DMS 273 (cell line): ENCODE measurements around the gene STX1A.
"Not testable (repeated sequence)": the region's sequence is repeated elsewhere in the genome, so short reads cannot be mapped to it uniquely, and the experiment has no call there.

ENCODE experiments used
- DNase-seq: peaks from one replicate; lab custom pipeline; 2025; ENCODE audit not compliant: unreplicated experiment; lab: John Stamatoyannopoulos, UW

The STX1A gene

GRCh38 chr7:73683788-73684693, 35.4 kb downstream of the STX1A start:
- peak; percentile 69 for DNase-seq

GRCh38 chr7:73683056-73683787, 36.2 kb downstream of the STX1A start, which contains the start of the genes BUD23 and DNAJC30:
Gene BUD23 (plus strand): TSS chr7:73683597. CDS start chr7:73683626, 29 bp downstream.
Gene DNAJC30 (minus strand): TSS chr7:73683453. CDS start chr7:73683423, 30 bp downstream.
- peak; percentile 99 for DNase-seq

GRCh38 chr7:73682745-73683055, 36.8 kb downstream of the STX1A start:
- DNase-seq: peak; percentile 68

- no peak for DNase-seq
Measured at GRCh38 chr7:73681031-73681430, 38.4 kb downstream of the STX1A start.

GRCh38 chr7:73680501-73680900, 39.0 kb downstream of the STX1A start:
- DNase-seq: no peak

GRCh38 chr7:73679709-73680108, 39.8 kb downstream of the STX1A start:
- DNase-seq: no peak

GRCh38 chr7:73678862-73679261, 40.6 kb downstream of the STX1A start:
- DNase-seq: no peak

- DNase-seq: not testable (repeated sequence)
Measured at GRCh38 chr7:73676062-73676461, 43.4 kb downstream of the STX1A start.

- DNase-seq: no peak
Measured at GRCh38 chr7:73674468-73675124, 44.9 kb downstream of the STX1A start.

- no peak for DNase-seq
Measured at GRCh38 chr7:73671857-73672445, 47.5 kb downstream of the STX1A start.

GRCh38 chr7:73671322-73671661, 48.2 kb downstream of the STX1A start:
- DNase-seq: no peak

GRCh38 chr7:73669858-73670385, 49.5 kb downstream of the STX1A start:
- DNase-seq: no peak

- no peak for DNase-seq
Measured at GRCh38 chr7:73669288-73669701, 50.2 kb downstream of the STX1A start.

- DNase-seq: no peak
Measured at GRCh38 chr7:73668886-73669230, 50.6 kb downstream of the STX1A start.

- peak; percentile 90 for DNase-seq
Measured at GRCh38 chr7:73668103-73668885, 51.2 kb downstream of the STX1A start.

GRCh38 chr7:73667344-73668102, 51.9 kb downstream of the STX1A start, which contains the start of gene VPS37D:
Gene VPS37D (plus strand): TSS chr7:73667831. CDS start chr7:73667959, 128 bp downstream.
- peak; percentile 99 for DNase-seq

- DNase-seq: no peak
Measured at GRCh38 chr7:73663033-73663432, 56.4 kb downstream of the STX1A start.

GRCh38 chr7:73660594-73660993, 58.9 kb downstream of the STX1A start:
- DNase-seq: not testable (repeated sequence)

GRCh38 chr7:73659983-73660382, 59.5 kb downstream of the STX1A start:
- no peak for DNase-seq
